SJSA1 (cell line): ENCODE measurements around the gene PTPRD. TPM values are rescaled to one million over a fixed set of nuclear protein-coding genes. Genes with fewer than 3 reads are reported as not detected.

Experiments
- DNase-seq, 2 experiments: peaks; one replicate each; pipeline ENCODE4 v3.0.0-alpha.2; 2015 to 2020; ENCODE audit warnings: low spot score in 2 of 2, low read depth in 1 of 2
- H3K27ac ChIP-seq: fragments of 250-450 bp; sonication (Bioruptor Pico); 2 replicates; pipeline ENCODE4 v1.5.1; 2020; ENCODE audit warnings: mild to moderate bottlenecking, moderate library complexity
- H3K27me3 ChIP-seq: fragments of 250-450 bp; sonication (Bioruptor Pico); replicated peaks from 2 replicates; pipeline ENCODE4 v1.5.1; 2020; ENCODE audit warnings: mild to moderate bottlenecking, moderate library complexity
- H3K36me3 ChIP-seq: fragments of 250-450 bp; sonication (Bioruptor Pico); 2 replicates; pipeline ENCODE4 v1.5.1; 2020; ENCODE audit warnings: mild to moderate bottlenecking
- H3K4me1 ChIP-seq: fragments of 250-450 bp; sonication (Bioruptor Pico); replicated peaks from 2 replicates; pipeline ENCODE4 v1.6.1; 2021; ENCODE audit warnings: mild to moderate bottlenecking
- H3K4me3 ChIP-seq: fragments of 250-450 bp; sonication (Bioruptor Pico); 2 replicates; pipeline ENCODE4 v1.5.1; 2020; ENCODE audit warnings: mild to moderate bottlenecking
- H3K9me3 ChIP-seq: fragments of 250-450 bp; sonication (Bioruptor Pico); replicated peaks from 2 replicates; pipeline ENCODE4 v1.5.1; 2020; ENCODE audit warnings: mild to moderate bottlenecking
- total RNA-seq: library from RNA; depleted of rRNA; stranded (reverse); fragments of >200 nt; shearing (Covaris generic); gene quantifications from 2 replicates; pipeline ENCODE4 v1.2.3, GENCODE V29; 2014

Gene PTPRD
- total RNA-seq, 1 experiment from 2014 or later, result not detected

DNA sequence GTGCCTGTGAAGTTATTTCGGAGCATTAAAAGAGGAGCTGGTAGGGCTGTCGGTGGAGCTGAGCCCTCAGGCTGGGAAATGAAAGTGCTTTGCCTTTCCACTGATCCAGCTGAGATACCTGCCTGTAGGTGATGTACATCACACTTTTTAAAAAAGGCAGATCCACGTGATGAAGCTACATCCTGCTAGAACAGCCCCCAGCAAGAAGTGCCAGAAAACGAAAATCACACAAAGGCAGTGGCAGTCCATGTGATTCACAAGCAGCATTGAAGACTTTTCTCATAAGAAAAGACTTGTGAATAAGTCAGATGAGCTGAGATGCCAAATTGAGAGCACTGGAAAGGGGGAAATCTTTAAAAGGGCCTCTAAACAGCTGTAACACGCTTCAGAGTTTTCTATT lies 765.1 kb downstream of the PTPRD start:
- Histone ChIP-seq H3K9me3 (no peaks in the 10 kb centered on the region), H3K27me3 (no peaks in the 10 kb centered on the region), H3K4me1 (no peaks in the 10 kb centered on the region), H3K27ac (no peak overlapping the region), H3K36me3 (no peaks in the 10 kb centered on the region), H3K4me3 (no peak overlapping the region)
- DNase-seq, result no peak

DNA sequence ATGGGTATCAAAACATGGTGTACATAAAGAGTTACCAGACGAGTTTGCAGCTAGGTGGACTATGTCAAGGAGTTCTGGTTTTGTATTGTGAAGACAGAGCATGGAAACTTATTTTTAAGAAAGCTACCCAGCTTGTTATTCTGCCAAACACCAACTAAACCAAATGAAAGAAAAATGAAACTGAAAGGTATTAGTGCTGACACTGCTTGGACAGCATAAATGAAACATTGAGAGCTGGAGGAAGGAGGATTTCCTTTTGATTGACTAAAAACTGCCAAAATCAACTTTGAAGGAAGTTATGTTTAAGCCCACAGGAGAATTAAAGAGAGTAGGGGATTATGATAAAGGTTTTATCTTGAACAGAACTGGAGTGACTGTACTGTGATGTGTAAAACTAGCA lies 766.2 kb downstream of the PTPRD start:
- Histone ChIP-seq H3K27me3 (no peaks in the 10 kb centered on the region), H3K4me1 (no peaks in the 10 kb centered on the region), H3K4me3 (no peak overlapping the region), H3K9me3 (no peaks in the 10 kb centered on the region), H3K27ac (no peak overlapping the region), H3K36me3 (no peaks in the 10 kb centered on the region)
- no peak for DNase-seq

DNA sequence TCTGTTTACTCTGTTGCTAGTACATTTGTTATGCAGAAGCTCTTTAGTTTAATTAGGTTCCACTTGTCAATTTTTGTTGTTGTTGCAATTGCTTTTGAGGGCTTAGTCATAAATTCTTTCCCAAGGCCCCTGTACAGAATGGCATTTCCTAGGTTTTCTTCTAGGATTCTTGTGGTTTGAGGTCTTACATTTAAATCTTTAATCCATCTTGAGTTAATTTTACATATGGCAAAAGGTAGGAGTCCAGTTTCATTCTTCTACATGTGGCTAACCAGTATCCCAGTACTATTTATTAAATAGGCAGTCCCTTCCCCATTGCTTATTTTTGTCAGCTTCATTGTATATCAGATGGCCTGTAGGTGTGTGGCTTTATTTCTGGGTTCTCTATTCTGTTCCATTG lies 792.4 kb downstream of the PTPRD start:
- Histone ChIP-seq H3K36me3 (no peaks in the 10 kb centered on the region), H3K4me1 (no peaks in the 10 kb centered on the region), H3K9me3 (no peaks in the 10 kb centered on the region), H3K27me3 (no peaks in the 10 kb centered on the region), H3K4me3 (no peak overlapping the region), H3K27ac (no peak overlapping the region)
- no peak for DNase-seq

DNA sequence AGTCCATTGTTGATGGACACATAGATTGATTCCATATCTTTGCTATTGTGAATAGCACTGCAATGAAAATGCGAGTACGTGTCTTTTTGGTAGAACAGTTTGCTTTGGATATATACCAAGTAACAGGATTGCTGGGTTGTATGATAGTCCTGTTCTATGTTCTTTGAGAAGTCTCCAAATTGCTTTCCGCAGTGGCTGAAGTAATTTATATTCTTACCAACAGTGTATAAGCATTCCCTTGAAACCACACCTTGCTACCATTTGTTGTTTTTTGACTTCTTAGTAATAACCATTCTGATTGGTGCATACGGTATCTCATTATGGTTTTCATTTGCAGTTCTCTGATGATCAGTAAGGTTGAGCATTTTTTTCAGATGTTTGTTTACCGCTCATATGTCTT lies 792.9 kb downstream of the PTPRD start:
- Histone ChIP-seq H3K27ac (no peak overlapping the region), H3K36me3 (no peaks in the 10 kb centered on the region), H3K4me1 (no peaks in the 10 kb centered on the region), H3K4me3 (no peak overlapping the region), H3K27me3 (no peaks in the 10 kb centered on the region), H3K9me3 (no peaks in the 10 kb centered on the region)
- DNase-seq, result no peak

DNA sequence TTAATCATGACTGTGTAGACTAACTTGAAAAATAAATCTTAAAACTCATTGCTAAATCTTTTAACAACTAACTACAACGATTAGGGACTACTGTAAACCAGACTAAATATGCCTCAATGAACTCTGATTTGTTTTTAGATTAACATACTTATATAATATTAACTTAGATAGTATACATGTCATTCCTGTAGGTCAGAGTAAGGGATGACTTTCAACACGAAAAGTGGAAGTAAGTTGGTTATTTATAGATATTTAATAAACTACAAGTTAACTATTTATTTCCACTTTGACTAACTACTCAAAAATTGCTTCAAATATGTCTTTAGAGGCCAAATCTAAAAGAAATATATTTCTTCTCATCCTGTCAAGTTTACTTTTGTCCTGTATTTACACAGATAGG lies 795.6 kb downstream of the PTPRD start:
- Histone ChIP-seq H3K4me3 (no peak overlapping the region), H3K9me3 (no peaks in the 10 kb centered on the region), H3K27ac (no peak overlapping the region), H3K36me3 (no peaks in the 10 kb centered on the region), H3K27me3 (no peaks in the 10 kb centered on the region), H3K4me1 (no peaks in the 10 kb centered on the region)
- no peak for DNase-seq

DNA sequence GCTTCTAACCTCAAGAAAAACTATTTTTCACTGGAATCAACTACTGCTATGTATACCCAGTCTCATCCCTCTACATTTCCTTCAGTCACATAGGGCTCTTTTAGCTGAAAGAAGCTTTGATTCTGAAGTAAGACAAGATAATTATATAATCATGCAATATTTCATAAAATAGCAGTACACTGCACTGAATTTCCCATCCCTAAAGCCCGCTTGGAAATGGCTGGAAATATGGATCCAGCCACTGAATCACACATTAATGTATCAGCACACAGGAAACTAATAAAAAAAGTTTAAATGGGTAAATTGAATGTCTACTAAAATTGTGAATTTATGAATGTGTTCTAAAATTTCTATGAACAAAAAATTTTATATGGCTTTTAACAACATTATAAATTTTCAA lies 808.7 kb downstream of the PTPRD start:
- no peak for DNase-seq
- no peaks in the 10 kb centered on the region for H3K4me1 ChIP-seq
- no peaks in the 10 kb centered on the region for H3K36me3 ChIP-seq
- no peak overlapping the region for H3K27ac ChIP-seq
- H3K27me3 ChIP-seq, result no peaks in the 10 kb centered on the region
- no peaks in the 10 kb centered on the region for H3K9me3 ChIP-seq
- no peak overlapping the region for H3K4me3 ChIP-seq

DNA sequence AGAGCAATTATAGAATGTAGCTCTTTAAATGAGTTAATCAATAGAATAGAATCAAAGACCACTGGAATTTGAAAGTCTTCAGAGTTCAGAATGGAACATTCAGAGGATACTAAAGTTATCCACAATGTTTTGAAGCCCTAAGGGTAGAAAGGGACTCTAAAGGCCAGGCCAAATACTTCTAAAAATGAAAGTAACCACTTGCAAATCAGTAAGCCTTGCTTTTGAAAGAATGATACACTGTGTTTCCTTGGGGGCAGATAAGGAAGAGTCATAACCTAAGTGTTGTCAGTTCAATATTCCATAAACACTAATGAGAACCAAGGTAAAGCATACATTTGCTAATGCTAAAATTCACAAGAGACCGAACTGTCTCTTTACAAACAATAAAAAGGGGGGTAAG lies 813.5 kb downstream of the PTPRD start:
- no peaks in the 10 kb centered on the region for H3K4me1 ChIP-seq
- H3K9me3 ChIP-seq, result no peaks in the 10 kb centered on the region
- H3K27ac ChIP-seq, result no peak overlapping the region
- no peaks in the 10 kb centered on the region for H3K27me3 ChIP-seq
- H3K4me3 ChIP-seq, result no peak overlapping the region
- no peak for DNase-seq
- H3K36me3 ChIP-seq, result no peaks in the 10 kb centered on the region

DNA sequence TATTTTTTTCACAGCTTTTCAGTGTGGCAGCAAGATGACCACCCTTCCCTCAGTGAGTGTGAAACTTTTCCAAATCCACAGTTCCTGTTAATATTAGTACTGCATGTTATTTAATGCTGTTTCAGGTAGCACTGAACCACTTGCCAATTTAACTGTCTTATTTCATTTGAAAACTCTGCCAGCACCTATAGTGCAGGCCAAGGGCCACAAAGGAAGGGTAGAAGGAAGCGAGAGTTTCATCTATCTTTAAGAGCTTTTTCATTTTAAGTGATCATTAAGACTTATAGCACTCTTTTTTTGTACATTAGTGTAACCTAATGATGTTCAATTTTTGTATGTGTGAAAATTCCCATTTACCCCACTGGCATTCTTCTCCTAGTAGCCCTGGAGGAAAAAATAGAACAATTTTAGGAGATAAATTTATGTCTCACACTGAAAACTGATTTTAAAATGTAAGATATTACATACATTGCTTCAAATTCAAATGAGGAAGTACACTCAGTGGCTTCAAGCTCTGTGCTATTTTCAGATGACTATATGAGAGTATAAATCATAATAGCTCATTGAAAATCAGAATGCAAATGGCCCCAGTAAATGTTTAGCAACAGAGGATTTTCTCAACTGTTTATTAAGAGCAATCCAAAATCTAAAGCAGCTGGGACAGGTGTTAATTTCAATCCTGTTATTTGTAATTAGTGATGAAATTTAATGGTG lies 820.5 kb downstream of the PTPRD start:
- Histone ChIP-seq H3K4me1 (no peaks in the 10 kb centered on the region), H3K4me3 (no peak overlapping the region), H3K36me3 (no peaks in the 10 kb centered on the region), H3K9me3 (no peaks in the 10 kb centered on the region), H3K27ac (no peak overlapping the region), H3K27me3 (no peaks in the 10 kb centered on the region)
- DNase-seq, result no peak

DNA sequence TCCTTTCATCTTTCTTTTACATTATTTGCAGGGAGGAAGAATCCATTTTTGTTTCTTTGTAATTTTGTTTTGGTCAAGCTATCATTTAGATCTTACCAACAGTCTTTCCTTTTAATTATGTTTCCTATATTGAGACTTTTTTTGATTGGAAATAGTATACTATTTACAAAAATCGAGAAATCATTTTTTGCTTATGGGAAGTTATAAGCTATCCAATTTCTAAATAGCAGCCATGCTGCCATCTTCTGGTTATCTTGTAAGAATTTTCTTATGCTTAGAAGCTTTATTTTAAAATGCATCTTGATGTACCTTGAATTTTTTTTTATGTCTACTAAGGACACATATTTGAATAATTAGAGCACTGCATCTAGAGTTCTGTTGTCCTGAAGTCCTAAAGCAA lies 821.2 kb downstream of the PTPRD start:
- H3K36me3 ChIP-seq, result no peaks in the 10 kb centered on the region
- H3K4me1 ChIP-seq, result no peaks in the 10 kb centered on the region
- H3K27ac ChIP-seq, result no peak overlapping the region
- H3K9me3 ChIP-seq, result no peaks in the 10 kb centered on the region
- H3K27me3 ChIP-seq, result no peaks in the 10 kb centered on the region
- no peak for DNase-seq
- H3K4me3 ChIP-seq, result no peak overlapping the region

DNA sequence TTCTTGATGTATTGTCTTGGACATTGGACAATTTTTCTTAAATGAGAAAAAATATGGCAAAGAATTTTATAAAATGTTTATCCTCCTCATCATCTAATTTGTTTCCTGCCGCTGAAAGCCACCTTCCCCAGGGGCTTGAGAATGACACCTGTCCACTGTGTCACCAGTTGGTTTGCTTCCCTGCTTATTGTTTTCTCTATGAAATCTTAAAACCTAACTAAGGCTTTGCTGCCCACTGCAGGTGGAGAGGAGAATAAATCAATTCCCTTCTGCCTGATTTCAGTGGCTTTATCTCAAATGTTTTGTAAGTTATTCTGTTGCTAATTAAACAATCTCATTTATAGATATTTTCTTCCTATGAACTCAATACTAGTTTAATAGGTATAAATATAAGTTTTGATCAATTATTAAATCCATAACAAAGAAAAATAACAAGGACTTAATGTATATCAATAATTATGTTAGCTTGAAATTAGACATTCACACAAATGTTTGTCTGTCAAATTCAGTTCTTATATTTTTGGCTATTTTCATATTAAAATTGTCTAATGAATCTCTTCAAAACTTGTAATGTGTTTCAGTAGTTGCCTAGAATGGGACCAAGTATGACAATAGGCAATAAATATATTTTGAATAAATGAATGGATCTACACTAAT lies 822.5 kb downstream of the PTPRD start:
- Histone ChIP-seq H3K4me1 (no peaks in the 10 kb centered on the region), H3K27ac (no peak overlapping the region), H3K36me3 (no peaks in the 10 kb centered on the region), H3K9me3 (no peaks in the 10 kb centered on the region), H3K4me3 (no peak overlapping the region), H3K27me3 (no peaks in the 10 kb centered on the region)
- no peak for DNase-seq

DNA sequence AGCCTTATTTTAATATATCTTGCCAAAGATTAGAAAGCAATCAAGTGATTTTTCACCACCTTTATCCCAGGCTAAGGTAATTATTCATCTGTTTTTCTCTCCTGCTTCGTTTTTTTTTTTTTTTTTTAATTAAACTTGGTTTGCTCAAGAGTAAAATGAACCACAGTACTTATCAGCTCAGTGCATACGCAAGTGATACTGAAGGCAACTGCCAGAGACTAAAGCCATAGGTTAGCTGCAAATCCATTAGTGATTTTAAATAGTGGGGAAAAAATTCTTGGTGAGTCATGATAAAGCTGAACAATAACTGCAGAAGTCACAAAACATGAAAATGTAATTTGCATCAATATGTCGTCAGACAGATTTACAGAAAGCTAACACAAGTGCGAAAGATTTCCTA lies 829.1 kb downstream of the PTPRD start:
- Histone ChIP-seq H3K4me1 (no peaks in the 10 kb centered on the region), H3K27me3 (no peaks in the 10 kb centered on the region), H3K4me3 (no peak overlapping the region), H3K27ac (no peak overlapping the region), H3K9me3 (no peaks in the 10 kb centered on the region), H3K36me3 (no peaks in the 10 kb centered on the region)
- no peak for DNase-seq

DNA sequence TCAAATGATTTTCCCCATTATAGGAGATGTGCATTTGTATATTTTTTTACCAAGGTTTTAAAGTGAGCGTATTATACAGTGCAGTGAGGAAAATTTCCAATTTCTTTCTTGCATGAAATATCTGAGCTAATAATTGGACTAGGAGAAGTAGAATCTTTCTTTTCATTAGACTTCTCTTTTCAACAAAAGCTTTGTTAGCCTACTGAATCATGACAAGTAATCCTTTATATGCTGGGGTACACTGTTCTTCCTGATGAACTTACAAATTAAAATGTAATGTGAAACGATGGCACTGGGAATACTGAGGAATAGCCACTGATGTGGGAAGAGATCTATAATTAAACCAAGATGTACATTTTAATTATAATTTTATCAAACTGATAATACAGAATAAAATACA lies 829.6 kb downstream of the PTPRD start:
- Histone ChIP-seq H3K9me3 (no peaks in the 10 kb centered on the region), H3K36me3 (no peaks in the 10 kb centered on the region), H3K4me1 (no peaks in the 10 kb centered on the region), H3K27ac (no peak overlapping the region), H3K4me3 (no peak overlapping the region), H3K27me3 (no peaks in the 10 kb centered on the region)
- no peak for DNase-seq

DNA sequence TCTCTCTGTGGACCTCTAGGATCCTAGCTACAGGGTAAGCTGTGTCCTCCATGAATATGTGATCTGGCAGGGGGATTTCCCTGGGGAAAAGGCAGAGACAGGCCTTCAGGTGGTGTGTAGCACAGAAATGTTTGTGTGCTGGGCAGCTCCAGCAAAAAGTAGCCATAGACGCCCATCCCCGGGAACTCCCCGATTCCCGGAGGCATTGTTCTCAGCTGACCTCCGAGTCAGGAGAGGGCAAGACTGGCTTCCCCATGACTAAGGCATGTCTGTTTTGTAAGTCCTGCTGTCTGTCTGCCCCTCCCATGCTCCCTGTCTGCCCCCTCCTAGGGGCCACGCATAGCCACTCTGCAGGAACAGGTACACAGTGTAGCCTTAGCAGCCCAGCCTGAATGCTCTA lies 834.5 kb downstream of the PTPRD start:
- Histone ChIP-seq H3K36me3 (no peaks in the 10 kb centered on the region), H3K27ac (no peak overlapping the region), H3K27me3 (no peaks in the 10 kb centered on the region), H3K4me3 (no peak overlapping the region), H3K4me1 (no peaks in the 10 kb centered on the region), H3K9me3 (no peaks in the 10 kb centered on the region)
- no peak for DNase-seq

DNA sequence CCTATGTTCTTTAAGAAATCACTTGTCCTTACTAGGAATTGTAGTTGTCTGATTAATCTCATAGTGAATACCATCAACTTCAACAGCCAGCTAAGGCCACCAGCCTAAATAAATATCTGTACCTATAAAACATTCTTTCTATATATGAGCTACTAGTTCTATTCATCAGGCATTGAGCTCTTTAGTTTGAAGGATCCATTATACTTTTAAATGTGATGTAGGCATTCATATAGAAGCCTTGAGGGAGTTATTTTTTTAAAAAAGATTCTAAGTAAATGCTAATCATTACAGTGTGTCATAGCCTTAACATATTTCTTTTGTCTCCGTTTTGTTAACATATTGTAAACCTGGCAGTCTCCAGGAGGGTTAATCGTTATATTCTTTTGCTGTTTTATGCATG lies 838.3 kb downstream of the PTPRD start:
- Histone ChIP-seq H3K27ac (no peak overlapping the region), H3K4me3 (no peak overlapping the region)

DNA sequence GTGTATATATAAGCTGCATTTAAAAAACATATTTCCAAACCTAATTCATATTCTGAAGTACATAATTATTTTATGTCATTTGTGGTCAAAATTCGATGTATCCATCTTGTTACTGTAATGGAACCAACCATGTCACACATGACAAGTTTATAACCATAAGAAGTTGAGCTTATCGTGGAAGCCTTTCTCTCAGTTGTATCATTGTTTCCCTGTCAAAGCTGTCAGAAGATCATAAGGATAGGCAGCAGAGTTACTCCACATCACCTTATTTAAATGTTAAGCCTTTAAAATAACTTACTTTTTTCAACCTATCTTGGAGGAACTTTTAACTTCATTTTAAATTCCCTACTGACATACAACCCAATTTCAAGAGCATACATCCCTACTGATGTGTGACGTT lies 841.5 kb downstream of the PTPRD start:
- Histone ChIP-seq H3K4me1 (no peaks in the 10 kb centered on the region), H3K27ac (no peak overlapping the region), H3K9me3 (no peaks in the 10 kb centered on the region), H3K27me3 (no peaks in the 10 kb centered on the region), H3K36me3 (no peaks in the 10 kb centered on the region), H3K4me3 (no peak overlapping the region)
- DNase-seq, result no peak

More for the DNA sequence above, 838.3 kb downstream of the PTPRD start:
- Histone ChIP-seq H3K4me1 (no peaks in the 10 kb centered on the region), H3K27me3 (no peaks in the 10 kb centered on the region), H3K36me3 (no peaks in the 10 kb centered on the region), H3K9me3 (no peaks in the 10 kb centered on the region)
- no peak for DNase-seq
